HPDE6-E6E7 (cell line): ENCODE measurements around the gene SYNE3.

Source experiments
- DNase-seq: peaks from one replicate; pipeline ENCODE4 v3.0.0; 2011; ENCODE audit warnings: missing footprints; ENCODE audit errors: extremely low spot score

The SYNE3 gene

GRCh38 chr14:95504135-95505029 is 12.1 kb downstream of the SYNE3 start:
- DNase-seq, result no peak

GRCh38 chr14:95503365-95504134 is 12.9 kb downstream of the SYNE3 start:
- DNase-seq, result no peak

- DNase-seq, result no peak
Observed at GRCh38 chr14:95502381-95502950, 14.0 kb downstream of the SYNE3 start.

GRCh38 chr14:95500772-95501401 is 15.6 kb downstream of the SYNE3 start:
- no peak for DNase-seq

GRCh38 chr14:95500201-95500681 is 16.2 kb downstream of the SYNE3 start:
- DNase-seq, result no peak

- no peak for DNase-seq
Observed at GRCh38 chr14:95499354-95499750, 17.1 kb downstream of the SYNE3 start.

- no peak for DNase-seq
Observed at GRCh38 chr14:95498622-95499353, 17.7 kb downstream of the SYNE3 start.

GRCh38 chr14:95497561-95498011 is 18.9 kb downstream of the SYNE3 start:
- DNase-seq, result no peak

GRCh38 chr14:95496690-95497259 is 19.7 kb downstream of the SYNE3 start:
- no peak for DNase-seq

- no peak for DNase-seq
Observed at GRCh38 chr14:95496111-95496681, 20.3 kb downstream of the SYNE3 start.

- DNase-seq, result no peak
Observed at GRCh38 chr14:95495538-95496025, 20.9 kb downstream of the SYNE3 start.

GRCh38 chr14:95495076-95495475 is 21.4 kb downstream of the SYNE3 start:
- no peak for DNase-seq

GRCh38 chr14:95494456-95494855 is 22.0 kb downstream of the SYNE3 start:
- no peak for DNase-seq

- DNase-seq, result no peak
Observed at GRCh38 chr14:95493976-95494375, 22.5 kb downstream of the SYNE3 start.

- DNase-seq, result no peak
Observed at GRCh38 chr14:95493503-95493902, 22.9 kb downstream of the SYNE3 start.

GRCh38 chr14:95491936-95492608 is 24.4 kb downstream of the SYNE3 start:
- no peak for DNase-seq

- DNase-seq, result no peak
Observed at GRCh38 chr14:95490727-95491451, 25.6 kb downstream of the SYNE3 start.

GRCh38 chr14:95490138-95490509 is 26.3 kb downstream of the SYNE3 start:
- DNase-seq, result no peak
